Measurements from ENCODE around the gene RSRC1.

DNA sequence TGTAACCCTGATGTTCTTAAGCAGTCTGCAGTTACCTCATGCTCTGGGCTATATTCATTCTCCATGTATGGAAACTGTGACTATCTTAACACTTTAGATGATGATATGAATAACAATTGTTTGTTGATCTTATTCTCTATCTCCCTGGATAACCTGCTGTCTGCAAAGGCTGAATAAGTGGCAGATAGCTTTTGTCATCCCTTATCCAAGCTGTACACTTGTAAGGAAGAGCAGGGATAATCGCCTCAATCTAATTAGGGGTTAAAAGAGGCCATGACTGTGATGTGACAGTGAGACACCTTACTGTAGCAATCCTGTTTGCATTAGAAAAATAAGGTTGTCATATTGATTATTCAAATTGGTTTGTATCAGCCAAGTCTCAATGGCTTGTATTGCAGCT is 123.9 kb downstream of the RSRC1 start:
- TF ChIP-seq, protein P1, sequence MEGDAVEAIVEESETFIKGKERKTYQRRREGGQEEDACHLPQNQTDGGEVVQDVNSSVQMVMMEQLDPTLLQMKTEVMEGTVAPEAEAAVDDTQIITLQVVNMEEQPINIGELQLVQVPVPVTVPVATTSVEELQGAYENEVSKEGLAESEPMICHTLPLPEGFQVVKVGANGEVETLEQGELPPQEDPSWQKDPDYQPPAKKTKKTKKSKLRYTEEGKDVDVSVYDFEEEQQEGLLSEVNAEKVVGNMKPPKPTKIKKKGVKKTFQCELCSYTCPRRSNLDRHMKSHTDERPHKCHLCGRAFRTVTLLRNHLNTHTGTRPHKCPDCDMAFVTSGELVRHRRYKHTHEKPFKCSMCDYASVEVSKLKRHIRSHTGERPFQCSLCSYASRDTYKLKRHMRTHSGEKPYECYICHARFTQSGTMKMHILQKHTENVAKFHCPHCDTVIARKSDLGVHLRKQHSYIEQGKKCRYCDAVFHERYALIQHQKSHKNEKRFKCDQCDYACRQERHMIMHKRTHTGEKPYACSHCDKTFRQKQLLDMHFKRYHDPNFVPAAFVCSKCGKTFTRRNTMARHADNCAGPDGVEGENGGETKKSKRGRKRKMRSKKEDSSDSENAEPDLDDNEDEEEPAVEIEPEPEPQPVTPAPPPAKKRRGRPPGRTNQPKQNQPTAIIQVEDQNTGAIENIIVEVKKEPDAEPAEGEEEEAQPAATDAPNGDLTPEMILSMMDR (optimal IDR thresholded peaks at IDR 0.05 in 1 of 3, IDR thresholded peaks at IDR 0.05 in 1 of 3, conservative IDR thresholded peaks at IDR 0.05 in 1 of 3; ENCODE audit: extremely low read depth in 1 of 3, insufficient read depth in 2 of 3, low read length in 3 of 3) = no peak
- no peak for TF ChIP-seq EZH2 (IDR thresholded peaks at IDR 0.05; ENCODE audit: low read length)

Measured in keratinocyte (primary cell).